Loucy (cell line): ENCODE measurements around the gene B4GALT2.
A peak's percentile ranks its signal among the peaks of the same experiment; 100 is the strongest.

ENCODE experiments used
- H2AFZ ChIP-seq: fragments of 200-600 bp; sonication (generic); 2 replicates; pipeline ENCODE4 v1.6.0; 2016; ENCODE audit warnings: antibody characterized with exemption, mild to moderate bottlenecking, low read length, moderate library complexity
- H3F3A ChIP-seq: fragments of 200-600 bp; 2 replicates; pipeline ENCODE4 v1.6.0; 2016; ENCODE audit warnings: antibody characterized with exemption, low read depth, mild to moderate bottlenecking
- H3K27me3 ChIP-seq: fragments of 200-600 bp; sonication (generic); 2 replicates; pipeline ENCODE4 v1.6.1; 2014; ENCODE audit warnings: low read length, mild to moderate bottlenecking; ENCODE audit not compliant: insufficient read depth, poor library complexity, severe bottlenecking
- H3K36me3 ChIP-seq: fragments of 200-600 bp; sonication (generic); 2 replicates; pipeline ENCODE4 v1.6.1; 2016; ENCODE audit warnings: low read length; ENCODE audit not compliant: insufficient read depth
- H3K4me1 ChIP-seq: fragments of 200-600 bp; sonication (generic); 2 replicates; pipeline ENCODE4 v1.5.1; 2014; ENCODE audit warnings: low read length, mild to moderate bottlenecking; ENCODE audit not compliant: insufficient read depth, poor library complexity, severe bottlenecking
- H3K4me2 ChIP-seq: fragments of 200-600 bp; sonication (generic); 2 replicates; pipeline ENCODE4 v1.6.0; 2014; ENCODE audit warnings: antibody characterized with exemption, low read length, low read depth, mild to moderate bottlenecking; ENCODE audit not compliant: poor library complexity, severe bottlenecking
- H3K4me3 ChIP-seq: fragments of 200-600 bp; sonication (generic); 2 replicates; pipeline ENCODE4 v1.5.1; 2014; ENCODE audit warnings: low read length, mild to moderate bottlenecking, mixed read lengths; ENCODE audit not compliant: poor library complexity, severe bottlenecking
- H3K79me2 ChIP-seq: fragments of 200-600 bp; sonication (generic); 2 replicates; pipeline ENCODE4 v1.6.1; 2014; ENCODE audit warnings: low read length; ENCODE audit not compliant: insufficient read depth
- H3K9ac ChIP-seq: fragments of 200-600 bp; sonication (generic); 2 replicates; pipeline ENCODE4 v1.6.0; 2014; ENCODE audit warnings: mild to moderate bottlenecking, low read depth, low read length, moderate library complexity; ENCODE audit not compliant: poor library complexity, severe bottlenecking
- H3K9me2 ChIP-seq: fragments of 200-600 bp; sonication (generic); replicated peaks from 2 replicates; pipeline ENCODE4 v1.6.1; 2016; ENCODE audit warnings: low read depth, low read length, mixed read lengths
- H3K9me3 ChIP-seq: fragments of 200-600 bp; sonication (generic); 2 replicates; pipeline ENCODE4 v1.6.1; 2014; ENCODE audit warnings: mild to moderate bottlenecking, antibody characterized with exemption, low read length, low read depth; ENCODE audit not compliant: insufficient read depth
- H4K20me1 ChIP-seq: fragments of 200-600 bp; sonication (generic); 2 replicates; pipeline ENCODE4 v1.6.0; 2014; ENCODE audit warnings: antibody characterized with exemption, low read length, mild to moderate bottlenecking; ENCODE audit not compliant: insufficient read depth, poor library complexity, severe bottlenecking
- EZH2phosphoT487 ChIP-seq: fragments of 200-600 bp; IDR thresholded peaks from 2 replicates; pipeline ENCODE4 v1.6.1; 2018; ENCODE audit warnings: antibody characterized with exemption, mild to moderate bottlenecking, moderate library complexity, borderline replicate concordance
- TF ChIP-seq, protein P1 (sequence below): fragments of 200-600 bp; sonication (generic); conservative IDR thresholded peaks from 2 replicates; pipeline ENCODE4 v1.5.1; 2014; ENCODE audit warnings: mild to moderate bottlenecking, antibody characterized with exemption, low read length

Gene B4GALT2

DNA sequence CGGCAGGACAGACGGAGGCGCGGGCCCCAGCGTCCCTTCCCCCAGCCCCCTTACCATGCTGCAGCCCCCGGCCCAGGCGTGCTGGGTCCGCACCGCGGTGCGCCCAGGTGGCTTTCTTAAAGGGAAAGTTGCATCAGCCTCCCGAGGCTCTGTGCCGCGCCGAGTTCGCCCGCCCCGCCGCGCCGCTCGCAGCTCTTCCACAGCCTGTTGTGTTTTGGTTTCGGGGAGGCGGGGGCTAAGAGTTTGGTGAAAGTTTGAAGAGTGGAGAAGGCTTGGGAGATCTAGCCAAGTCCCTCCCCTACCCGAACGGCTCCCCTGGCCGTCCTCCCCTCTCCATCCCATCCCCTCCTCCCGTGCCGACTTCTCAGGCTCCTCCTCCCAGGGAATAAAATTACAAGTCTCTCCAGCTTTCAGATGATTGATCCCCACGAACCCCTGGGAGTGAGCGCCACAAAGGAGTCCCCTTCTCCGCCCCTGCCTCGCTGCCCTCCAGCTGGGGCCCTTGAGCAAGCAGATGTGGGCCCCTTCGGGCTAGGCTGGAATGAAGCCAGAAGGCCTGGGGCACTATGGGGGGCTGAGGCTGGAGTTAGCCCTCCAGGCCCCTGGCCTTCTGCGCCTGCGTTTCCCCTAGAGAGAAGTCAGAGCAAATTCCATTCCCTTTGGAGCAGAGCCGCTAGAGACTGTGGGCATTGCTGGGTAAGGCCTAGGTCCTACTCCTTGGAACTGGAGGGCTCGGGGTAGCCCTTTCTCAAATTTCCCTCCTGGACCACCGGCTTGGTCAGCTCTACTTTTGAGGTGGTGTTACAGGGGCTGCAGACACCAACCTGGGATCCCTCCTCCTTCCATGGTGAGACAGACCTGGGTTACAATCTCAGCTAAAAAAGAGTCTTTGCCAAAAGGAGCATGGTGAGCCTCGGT lies 52.5 kb downstream of the B4GALT2 start, which contains the start of gene SLC6A9:
TSS of gene SLC6A9 (minus strand) at position 211 of the 918 bp plus-strand sequence. CDS start 7,185 bp downstream, outside the sequence.
- TF ChIP-seq, protein P1, sequence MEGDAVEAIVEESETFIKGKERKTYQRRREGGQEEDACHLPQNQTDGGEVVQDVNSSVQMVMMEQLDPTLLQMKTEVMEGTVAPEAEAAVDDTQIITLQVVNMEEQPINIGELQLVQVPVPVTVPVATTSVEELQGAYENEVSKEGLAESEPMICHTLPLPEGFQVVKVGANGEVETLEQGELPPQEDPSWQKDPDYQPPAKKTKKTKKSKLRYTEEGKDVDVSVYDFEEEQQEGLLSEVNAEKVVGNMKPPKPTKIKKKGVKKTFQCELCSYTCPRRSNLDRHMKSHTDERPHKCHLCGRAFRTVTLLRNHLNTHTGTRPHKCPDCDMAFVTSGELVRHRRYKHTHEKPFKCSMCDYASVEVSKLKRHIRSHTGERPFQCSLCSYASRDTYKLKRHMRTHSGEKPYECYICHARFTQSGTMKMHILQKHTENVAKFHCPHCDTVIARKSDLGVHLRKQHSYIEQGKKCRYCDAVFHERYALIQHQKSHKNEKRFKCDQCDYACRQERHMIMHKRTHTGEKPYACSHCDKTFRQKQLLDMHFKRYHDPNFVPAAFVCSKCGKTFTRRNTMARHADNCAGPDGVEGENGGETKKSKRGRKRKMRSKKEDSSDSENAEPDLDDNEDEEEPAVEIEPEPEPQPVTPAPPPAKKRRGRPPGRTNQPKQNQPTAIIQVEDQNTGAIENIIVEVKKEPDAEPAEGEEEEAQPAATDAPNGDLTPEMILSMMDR: no peak
- no peak for TF ChIP-seq EZH2phosphoT487
- no peaks in the 10 kb centered on the region for H3K9me3 ChIP-seq
- H3K9ac ChIP-seq: peak within 1 kb of the TSS; percentile 74
- H3K27me3 ChIP-seq: no peaks in the 10 kb centered on the region
- H3K4me2 ChIP-seq: peak within 1 kb of the TSS; percentile 84
- H3K4me1 ChIP-seq: peaks cover 16% of the 10 kb centered on the region
- peak within 1 kb of the TSS; percentile 82 for H3K4me3 ChIP-seq
- no peaks in the 10 kb centered on the region for H4K20me1 ChIP-seq
- no peaks in the 10 kb centered on the region for H3K36me3 ChIP-seq
- H3K9me2 ChIP-seq: no peaks in the 10 kb centered on the region
- no peaks in the 10 kb centered on the region for H3F3A ChIP-seq
- no peaks in the 10 kb centered on the region for H3K79me2 ChIP-seq
- H2AFZ ChIP-seq: peak within 1 kb of the TSS; percentile 97

DNA sequence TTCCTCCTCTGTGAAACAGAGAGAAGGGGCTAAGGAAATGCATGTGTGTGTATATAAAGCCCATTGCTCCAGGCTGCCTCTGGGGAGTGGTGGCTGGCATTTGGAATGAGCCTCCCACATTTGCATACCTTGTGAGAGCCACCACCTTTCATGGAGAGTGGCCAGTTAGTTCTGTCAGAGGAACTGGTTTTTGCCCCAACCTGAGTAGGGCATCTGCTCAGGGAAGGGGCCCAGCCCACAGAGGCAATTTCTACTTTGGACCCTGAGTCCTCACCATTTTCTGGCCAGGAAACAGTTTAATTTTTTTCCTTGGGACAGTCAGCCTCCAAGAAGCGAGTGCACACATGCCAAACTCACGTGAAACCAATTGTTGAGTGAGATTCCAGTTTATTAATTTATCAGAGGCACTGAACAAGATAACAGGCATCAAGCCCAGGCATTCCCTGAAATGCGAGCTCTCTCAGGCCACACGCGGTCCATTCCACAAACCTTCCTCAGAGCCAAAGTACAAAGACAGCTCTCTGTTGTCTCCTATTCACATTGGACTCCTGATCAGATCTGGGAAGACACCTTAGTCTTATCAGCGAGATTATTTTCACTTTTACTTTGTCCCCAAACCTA lies 53.3 kb downstream of the B4GALT2 start:
- TF ChIP-seq, protein P1: no peak
- TF ChIP-seq EZH2phosphoT487: no peak
- no peaks in the 10 kb centered on the region for H4K20me1 ChIP-seq
- H3K9ac ChIP-seq: no peak overlapping the region
- no peaks in the 10 kb centered on the region for H3K27me3 ChIP-seq
- no peak overlapping the region for H2AFZ ChIP-seq
- H3K36me3 ChIP-seq: no peaks in the 10 kb centered on the region
- no peaks in the 10 kb centered on the region for H3K79me2 ChIP-seq
- H3F3A ChIP-seq: no peaks in the 10 kb centered on the region
- H3K4me1 ChIP-seq: peaks cover 16% of the 10 kb centered on the region
- H3K9me2 ChIP-seq: no peaks in the 10 kb centered on the region
- H3K4me2 ChIP-seq: no peak overlapping the region
- H3K4me3 ChIP-seq: no peak overlapping the region
- H3K9me3 ChIP-seq: no peaks in the 10 kb centered on the region

DNA sequence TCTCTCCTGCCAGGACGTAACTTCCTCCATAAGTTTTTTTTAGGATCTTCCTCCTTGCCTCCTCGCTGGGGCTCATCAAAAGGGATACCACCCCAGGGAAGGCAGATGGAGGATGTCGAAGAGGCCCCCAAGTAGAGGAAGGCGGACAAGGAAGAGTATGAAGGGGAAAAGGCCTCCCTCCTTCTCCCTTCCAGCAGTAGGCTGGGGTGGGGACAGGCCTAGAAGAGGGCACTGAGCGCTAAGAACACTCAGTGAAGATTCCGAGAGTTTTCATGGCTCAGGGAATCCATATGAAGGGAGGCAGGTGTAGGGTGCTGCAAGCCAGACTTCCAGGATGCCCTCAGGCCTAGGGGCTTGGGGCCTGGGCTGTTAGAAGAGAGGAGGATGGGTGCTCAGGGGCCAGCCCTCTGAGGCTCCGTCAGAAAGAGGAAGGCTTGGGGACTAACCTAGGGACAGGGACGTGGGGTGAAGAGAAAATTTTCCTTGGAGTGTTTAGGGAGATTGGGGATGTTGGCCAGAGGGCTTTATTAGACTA lies 54.1 kb downstream of the B4GALT2 start:
- no peak for TF ChIP-seq EZH2phosphoT487
- TF ChIP-seq, protein P1: no peak
- no peak overlapping the region for H2AFZ ChIP-seq

More for the DNA sequence above, 54.1 kb downstream of the B4GALT2 start:
- H3K4me2 ChIP-seq: no peak overlapping the region
- no peaks in the 10 kb centered on the region for H3K9me2 ChIP-seq
- H3K27me3 ChIP-seq: no peaks in the 10 kb centered on the region
- H3F3A ChIP-seq: no peaks in the 10 kb centered on the region
- H3K9me3 ChIP-seq: no peaks in the 10 kb centered on the region
- no peaks in the 10 kb centered on the region for H3K79me2 ChIP-seq
- H3K9ac ChIP-seq: no peak overlapping the region
- no peaks in the 10 kb centered on the region for H4K20me1 ChIP-seq
- no peaks in the 10 kb centered on the region for H3K36me3 ChIP-seq
- peaks cover 16% of the 10 kb centered on the region for H3K4me1 ChIP-seq
- no peak overlapping the region for H3K4me3 ChIP-seq
